K562 (cell line): Measurements from ENCODE around the gene CELSR1. TPM values are rescaled to one million over a fixed set of nuclear protein-coding genes. Genes with fewer than 3 reads are reported as not detected.
"Not testable (repeated sequence)": the region's sequence is repeated elsewhere in the genome, so short reads cannot be mapped to it uniquely, and the experiment has no call there.

Experiments
- ATAC-seq: fragments of 200-7000 bp; cut with Tn5 transposase; 3 replicates; pipeline ENCODE4 v1.9.1; 2020; ENCODE audit warnings: moderate library complexity
- BruUV-seq: library from RNA; stranded (reverse); fragments of 400-500 nt; replicated peaks from 2 replicates; lab custom pipeline; 2021; lab: Mats Ljungman, UMichigan
- CTCF ChIA-PET: fragments of 300-600 bp; formaldehyde crosslinking; extraction: SDS; loops from one replicate; lab custom pipeline; 2021; ENCODE audit warnings: low intra/inter-chr PET ratio; lab: Yijun Ruan, JAX
- POLR2A ChIA-PET: fragments of 300-600, 350-650 bp; sonication (Branson Sonifier 250); formaldehyde crosslinking; extraction: SDS; loops from one replicate; lab custom pipeline; 2021; ENCODE audit warnings: antibody characterized with exemption, inconsistent platforms; lab: Yijun Ruan, JAX
- DNase-seq, 4 experiments: peaks; one replicate each; pipeline versions ENCODE4 v3.0.0 to v3.0.0-alpha.2; 2011 to 2018; ENCODE audit warnings: low spot score in 3 of 4, mixed read lengths in 3 of 4; ENCODE audit errors: extremely low read depth in 1 of 4
- FAIRE-seq: peaks from 2 replicates; lab custom pipeline; 2011; peaks lifted over from hg19 to GRCh38; lab: Jason Lieb, UNC
- H2AFZ ChIP-seq: 2 replicates; pipeline ENCODE4 v1.6.0; 2011; ENCODE audit warnings: low read depth, low read length, control low read depth, inconsistent platforms
- H3K27ac ChIP-seq: fragments of 200-600 bp; 3 replicates; pipeline ENCODE4 v1.8.0; 2011; ENCODE audit warnings: low read depth, mild to moderate bottlenecking, control low read depth, inconsistent platforms, low read length, moderate library complexity, mixed read lengths; ENCODE audit errors: extremely low read depth
- H3K27me3 ChIP-seq, 2 experiments: fragments of 300-600 bp in 1 of 2; 2 replicates in 1 of 2; 3 replicates in 1 of 2; pipeline versions ENCODE4 v1.6.0 to v1.8.0; 2011; ENCODE audit warnings: inconsistent platforms in 2 of 2, low read length in 2 of 2, mild to moderate bottlenecking in 1 of 2, mixed read lengths in 1 of 2, moderate library complexity in 1 of 2; ENCODE audit not compliant: control insufficient read depth in 2 of 2, insufficient read depth in 2 of 2
- H3K36me3 ChIP-seq: fragments of 300-600 bp; 3 replicates; pipeline ENCODE4 v1.8.0; 2011; ENCODE audit warnings: mild to moderate bottlenecking, low read length, inconsistent platforms; ENCODE audit not compliant: control insufficient read depth, insufficient read depth
- H3K4me1 ChIP-seq, 2 experiments: fragments of 200-600 bp in 1 of 2; replicated peaks in 1 of 2; 2 replicates in 1 of 2; 3 replicates in 1 of 2; pipeline versions ENCODE4 v1.5.1 to v1.8.0; 2011; ENCODE audit warnings: inconsistent platforms in 2 of 2, low read length in 2 of 2, mild to moderate bottlenecking in 1 of 2, mixed read lengths in 1 of 2, moderate library complexity in 1 of 2; ENCODE audit not compliant: control insufficient read depth in 2 of 2, insufficient read depth in 2 of 2
- H3K4me2 ChIP-seq: 2 replicates; pipeline ENCODE4 v1.6.1; 2011; ENCODE audit warnings: low read length, control low read depth, inconsistent platforms, mixed read lengths; ENCODE audit not compliant: insufficient read depth
- H3K4me3 ChIP-seq: fragments of 200-600 bp; sonication (generic), shearing (Covaris generic); 2 replicates; pipeline ENCODE4 v1.5.1; 2016; ENCODE audit warnings: control low read depth, inconsistent platforms
- H3K79me2 ChIP-seq: fragments of 200-600 bp; 3 replicates; pipeline ENCODE4 v1.8.0; 2011; ENCODE audit warnings: low read length, inconsistent platforms; ENCODE audit not compliant: control insufficient read depth, insufficient read depth
- H3K9ac ChIP-seq, 2 experiments: 2 replicates each; pipeline versions ENCODE4 v1.6.0 to v1.6.1; 2011; ENCODE audit warnings: low read depth in 2 of 2, low read length in 2 of 2, control low read depth in 1 of 2, inconsistent platforms in 1 of 2, mild to moderate bottlenecking in 1 of 2, mixed read lengths in 1 of 2; ENCODE audit not compliant: insufficient read depth in 1 of 2
- H3K9me1 ChIP-seq: one replicate; pipeline ENCODE4 v1.6.0; 2011; ENCODE audit warnings: inconsistent platforms, mild to moderate bottlenecking, low read length, moderate library complexity; ENCODE audit not compliant: control insufficient read depth, insufficient read depth
- H3K9me3 ChIP-seq: replicated peaks from 2 replicates; pipeline ENCODE4 v1.5.1; 2011; ENCODE audit warnings: low read depth, low read length, inconsistent platforms; ENCODE audit not compliant: control insufficient read depth, insufficient read depth
- H4K20me1 ChIP-seq: replicated peaks from 2 replicates; pipeline ENCODE4 v1.6.1; 2011; ENCODE audit warnings: low read length, inconsistent platforms, mixed read lengths; ENCODE audit not compliant: control insufficient read depth, insufficient read depth
- ARID3A ChIP-seq: IDR thresholded peaks from 2 replicates; pipeline ENCODE4 v1.6.1; 2012; ENCODE audit warnings: low read depth, low read length, improper control_type of control experiment, borderline replicate concordance
- CBFA2T2 ChIP-seq: fragments of 450-650 bp; conservative IDR thresholded peaks from 2 replicates; pipeline ENCODE4 v1.6.1; 2017; ENCODE audit warnings: mild to moderate bottlenecking
- KLF10 ChIP-seq: fragments of 250-450 bp; sonication (Bioruptor Pico); IDR thresholded peaks from 2 replicates; pipeline ENCODE4 v1.6.1; 2021; ENCODE audit warnings: matching md5 sums
- MXD1 ChIP-seq: fragments of 250-450 bp; sonication (Bioruptor Pico); IDR thresholded peaks from 2 replicates; pipeline ENCODE4 v1.8.0; 2021; ENCODE audit warnings: borderline replicate concordance, mild to moderate bottlenecking, moderate library complexity; ENCODE audit not compliant: poor library complexity, severe bottlenecking
- RBBP5 ChIP-seq: fragments of 200-600 bp; sonication (generic); IDR thresholded peaks from 2 replicates; pipeline ENCODE4 v1.6.1; 2012; ENCODE audit warnings: borderline replicate concordance, mild to moderate bottlenecking, low read length, control low read depth, inconsistent platforms; ENCODE audit not compliant: insufficient read depth, poor library complexity, severe bottlenecking
- ZNF551 ChIP-seq: fragments of 250-450 bp; sonication (Bioruptor Pico); IDR thresholded peaks from 2 replicates; pipeline ENCODE4 v1.5.0; 2021; ENCODE audit warnings: mild to moderate bottlenecking, moderate library complexity
- WGBS: fragments of 100-300 bp; shearing (Covaris generic); methylation state at CpG from one replicate; pipeline ENCODE4 v1.1.6; 2016; ENCODE audit warnings: low coverage, mixed read lengths; ENCODE audit not compliant: insufficient coverage; ENCODE audit errors: missing lambda C conversion rate; 5-methylcytosine and 5-hydroxymethylcytosine counted together
- in situ Hi-C: fragments of 300-500 bp; cut with MboI; formaldehyde crosslinking; loops from 4 replicates; pipeline ENCODE4 v1.15.0; 2018; ENCODE audit warnings: inconsistent platforms, mixed read lengths
- intact Hi-C: fragments of 100-400 bp; cut with micrococcal nuclease; formaldehyde crosslinking; loops from 2 replicates; pipeline ENCODE4 v1.14.2; 2022
- polyA plus RNA-seq, 8 experiments: library from polyadenylated mRNA; depleted of rRNA in 4 of 8; stranded (reverse) in 5 of 8; unstranded in 3 of 8; fragments of >200 nt; fragmentation: Nextera tagmentation in 2 of 8; fragmentation: Illumina TruSeq in 1 of 8; extraction: Ambion mirVana in 2 of 8; extraction: Trizol in 1 of 8; gene quantifications; 2 replicates each; pipeline versions ENCODE4 v1.2.1 to v1.2.3, GENCODE V29; 2011 to 2014; ENCODE audit warnings: inconsistent platforms in 1 of 8, missing spikeins in 1 of 8
- total RNA-seq, 7 experiments: library from RNA; depleted of rRNA in 6 of 7; stranded (reverse); fragments of >200 nt in 6 of 7; fragmentation: Illumina TruSeq in 2 of 7; extraction: Trizol in 2 of 7; gene quantifications; 2 replicates each; pipeline versions ENCODE4 v1.2.1 to v1.2.3, GENCODE V29; 2011 to 2021; ENCODE audit warnings: low replicate concordance in 1 of 7

The CELSR1 gene
- total and polyA plus RNA-seq, 9 of the 15 experiments (the other 6 are each of a cell fraction or from before 2014, with no cell fraction given): under 0.01 to 0.09 TPM; not detected in 7

- H3K9me3 ChIP-seq, H3K4me1 ChIP-seq, H3K4me3 ChIP-seq, BruUV-seq, intact Hi-C loops, in situ Hi-C loops, ATAC-seq, H3K36me3 ChIP-seq, H3K79me2 ChIP-seq, H3K9me1 ChIP-seq, FAIRE-seq, CTCF ChIA-PET, H3K9ac ChIP-seq, H2AFZ ChIP-seq, H3K4me2 ChIP-seq, H3K27ac ChIP-seq, H4K20me1 ChIP-seq, DNase-seq: not testable (repeated sequence)
- POLR2A ChIA-PET: interaction anchor here (0.6 kb wide), 2 partner anchors 1478 to 1482 kb away, joined by 3 read pairs; no protein-coding TSS in a partner anchor
- peaks cover 25 to 48% of the 10 kb centered on the region in 2 experiments for H3K27me3 ChIP-seq
- WGBS: 3% methylated on average over 5 of the region's 6 CpGs
Measured at GRCh38 chr22:46471330-46471729, 66.1 kb downstream of the CELSR1 start.

GRCh38 chr22:46469711-46470110 is 67.7 kb downstream of the CELSR1 start:
- H3K4me1 ChIP-seq: no peaks in the 10 kb centered on the region
- no peak overlapping the region for H3K27ac ChIP-seq
- H3K27me3 ChIP-seq: peaks cover 24 to 56% of the 10 kb centered on the region in 2 experiments
- no peak overlapping the region for H3K4me2 ChIP-seq
- no peak overlapping the region for H3K9ac ChIP-seq
- FAIRE-seq (no peak), ATAC-seq (no peak), DNase-seq (no peak)
- no peaks in the 10 kb centered on the region for H3K79me2 ChIP-seq
- CTCF ChIA-PET: no interaction called here
- intact Hi-C loops: no loop called here
- no TSS peak for BruUV-seq
- POLR2A ChIA-PET: no interaction called here
- in situ Hi-C loops: no loop called here
- H2AFZ ChIP-seq: no peak overlapping the region
- no peaks in the 10 kb centered on the region for H3K9me1 ChIP-seq
- no peak overlapping the region for H3K4me3 ChIP-seq
- WGBS: 0% methylated on average over 5 of the region's 6 CpGs
- H4K20me1 ChIP-seq: no peaks in the 10 kb centered on the region
- H3K9me3 ChIP-seq: no peaks in the 10 kb centered on the region
- no peaks in the 10 kb centered on the region for H3K36me3 ChIP-seq
- TF ChIP-seq CBFA2T2 (no peak), ARID3A (no peak), ZNF551 (CRISPR knock-in tag) (no peak), RBBP5 (no peak), MXD1 (CRISPR knock-in tag) (no peak), KLF10 (CRISPR knock-in tag) (no peak)
